T-helper 1 cell treated with Interleukin-12 subunit alpha and Interleukin-12 subunit beta and Interleukin-4 antibody, amounts not matched to agents 30 μg/mL and 1 μg/mL, for 36 hours (primary cell): ENCODE data around the gene CFTR.

Experiments
- H3K27ac Mint-ChIP-seq: one replicate; pipeline ENCODE4 v1.8.0; 2021; ENCODE audit warnings: mild to moderate bottlenecking, mixed read lengths
- H3K27me3 Mint-ChIP-seq: one replicate; pipeline ENCODE4 v1.8.0; 2021; ENCODE audit warnings: low read depth, mixed read lengths
- H3K36me3 Mint-ChIP-seq: one replicate; pipeline ENCODE4 v1.8.0; 2021; ENCODE audit warnings: low read depth, mixed read lengths
- H3K4me1 Mint-ChIP-seq: one replicate; pipeline ENCODE4 v1.8.0; 2021; ENCODE audit warnings: low read depth, mixed read lengths
- H3K4me3 Mint-ChIP-seq: one replicate; pipeline ENCODE4 v1.8.0; 2021; ENCODE audit warnings: mild to moderate bottlenecking, moderate library complexity, mixed read lengths
- H3K9me3 Mint-ChIP-seq: one replicate; pipeline ENCODE4 v1.8.0; 2021; ENCODE audit warnings: mixed read lengths

The CFTR gene

DNA sequence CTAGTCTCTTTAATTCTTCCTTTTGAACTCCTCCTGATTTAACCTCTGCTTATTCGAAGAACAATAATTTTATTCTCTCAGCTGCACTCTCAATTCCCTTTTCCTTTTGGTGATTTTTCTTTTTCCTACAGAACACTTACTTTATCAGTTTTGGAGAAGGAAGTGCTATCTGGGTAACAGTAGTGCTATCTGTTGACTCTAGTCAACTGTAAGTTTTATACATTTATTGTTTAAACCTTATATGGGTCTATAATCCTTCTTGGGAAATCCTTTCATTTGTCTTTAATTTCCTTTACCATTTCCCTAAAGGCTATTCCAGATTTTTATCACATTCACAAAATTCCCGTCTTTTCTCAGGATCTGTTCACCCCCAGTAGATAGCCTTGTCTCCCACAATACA lies 64.2 kb downstream of the CFTR start:
- H3K27me3 Mint-ChIP-seq = no peaks in the 10 kb centered on the region
- H3K36me3 Mint-ChIP-seq = no peaks in the 10 kb centered on the region
- no peak overlapping the region for H3K27ac Mint-ChIP-seq
- H3K9me3 Mint-ChIP-seq = no peaks in the 10 kb centered on the region
- H3K4me3 Mint-ChIP-seq = no peak overlapping the region
- no peaks in the 10 kb centered on the region for H3K4me1 Mint-ChIP-seq

DNA sequence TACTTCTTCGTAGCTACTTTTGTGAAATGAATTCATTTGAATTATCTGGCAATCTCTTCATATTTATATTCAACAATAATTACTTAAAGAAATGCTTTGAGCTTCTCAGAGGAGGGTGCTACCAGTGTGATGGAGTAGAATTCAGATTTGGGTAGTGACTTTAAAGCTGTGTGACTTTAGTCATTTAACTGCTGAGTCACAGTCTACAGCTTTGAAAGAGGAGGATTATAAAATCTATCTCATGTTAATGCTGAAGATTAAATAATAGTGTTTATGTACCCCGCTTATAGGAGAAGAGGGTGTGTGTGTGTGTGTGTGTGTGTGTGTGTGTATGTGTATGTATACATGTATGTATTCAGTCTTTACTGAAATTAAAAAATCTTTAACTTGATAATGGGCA lies 68.2 kb downstream of the CFTR start:
- Mint-ChIP-seq H3K36me3 (no peaks in the 10 kb centered on the region), H3K27me3 (no peaks in the 10 kb centered on the region), H3K27ac (no peak overlapping the region), H3K4me3 (no peak overlapping the region), H3K9me3 (no peaks in the 10 kb centered on the region), H3K4me1 (no peaks in the 10 kb centered on the region)

DNA sequence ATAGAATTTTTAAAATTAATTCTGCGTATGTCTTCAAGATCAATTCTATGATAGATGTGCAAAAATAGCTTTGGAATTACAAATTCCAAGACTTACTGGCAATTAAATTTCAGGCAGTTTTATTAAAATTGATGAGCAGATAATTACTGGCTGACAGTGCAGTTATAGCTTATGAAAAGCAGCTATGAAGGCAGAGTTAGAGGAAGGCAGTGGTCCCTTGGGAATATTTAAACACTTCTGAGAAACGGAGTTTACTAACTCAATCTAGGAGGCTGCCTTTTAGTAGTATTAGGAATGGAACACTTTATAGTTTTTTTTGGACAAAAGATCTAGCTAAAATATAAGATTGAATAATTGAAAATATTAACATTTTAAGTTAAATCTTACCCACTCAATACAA lies 70.8 kb downstream of the CFTR start:
- H3K9me3 Mint-ChIP-seq = no peaks in the 10 kb centered on the region
- H3K27ac Mint-ChIP-seq = no peak overlapping the region
- no peaks in the 10 kb centered on the region for H3K4me1 Mint-ChIP-seq
- no peaks in the 10 kb centered on the region for H3K36me3 Mint-ChIP-seq
- no peak overlapping the region for H3K4me3 Mint-ChIP-seq
- no peaks in the 10 kb centered on the region for H3K27me3 Mint-ChIP-seq

GRCh38 chr7:117552660-117553059 lies 72.8 kb downstream of the CFTR start:
- Mint-ChIP-seq H3K36me3 (no peaks in the 10 kb centered on the region), H3K4me1 (no peaks in the 10 kb centered on the region), H3K27ac (no peak overlapping the region), H3K9me3 (no peaks in the 10 kb centered on the region), H3K27me3 (no peaks in the 10 kb centered on the region), H3K4me3 (no peak overlapping the region)

- Mint-ChIP-seq H3K4me1 (no peaks in the 10 kb centered on the region), H3K27ac (no peak overlapping the region), H3K27me3 (no peaks in the 10 kb centered on the region)
Observed at GRCh38 chr7:117555260-117555659, 75.4 kb downstream of the CFTR start.

GRCh38 chr7:117559391-117559790 lies 79.6 kb downstream of the CFTR start:
- no peak overlapping the region for H3K4me3 Mint-ChIP-seq
- H3K9me3 Mint-ChIP-seq = no peaks in the 10 kb centered on the region
- no peaks in the 10 kb centered on the region for H3K4me1 Mint-ChIP-seq
- no peaks in the 10 kb centered on the region for H3K36me3 Mint-ChIP-seq
- H3K27ac Mint-ChIP-seq = no peak overlapping the region
- H3K27me3 Mint-ChIP-seq = no peaks in the 10 kb centered on the region

More at GRCh38 chr7:117555260-117555659, 75.4 kb downstream of the CFTR start:
- Mint-ChIP-seq H3K9me3 (no peaks in the 10 kb centered on the region), H3K36me3 (no peaks in the 10 kb centered on the region), H3K4me3 (no peak overlapping the region)

- H3K4me1 Mint-ChIP-seq = no peaks in the 10 kb centered on the region
- no peaks in the 10 kb centered on the region for H3K9me3 Mint-ChIP-seq
- H3K36me3 Mint-ChIP-seq = no peaks in the 10 kb centered on the region
- no peak overlapping the region for H3K4me3 Mint-ChIP-seq
- no peak overlapping the region for H3K27ac Mint-ChIP-seq
- H3K27me3 Mint-ChIP-seq = no peaks in the 10 kb centered on the region
Observed at GRCh38 chr7:117560030-117560429, 80.2 kb downstream of the CFTR start.

- no peaks in the 10 kb centered on the region for H3K36me3 Mint-ChIP-seq
- H3K4me3 Mint-ChIP-seq = no peak overlapping the region
- H3K27ac Mint-ChIP-seq = no peak overlapping the region
- H3K4me1 Mint-ChIP-seq = no peaks in the 10 kb centered on the region
- no peaks in the 10 kb centered on the region for H3K9me3 Mint-ChIP-seq
- H3K27me3 Mint-ChIP-seq = no peaks in the 10 kb centered on the region
Observed at GRCh38 chr7:117562759-117563158, 82.9 kb downstream of the CFTR start.

GRCh38 chr7:117564080-117564479 lies 84.3 kb downstream of the CFTR start:
- Mint-ChIP-seq H3K4me3 (no peak overlapping the region), H3K27me3 (no peaks in the 10 kb centered on the region), H3K36me3 (no peaks in the 10 kb centered on the region), H3K9me3 (no peaks in the 10 kb centered on the region), H3K27ac (no peak overlapping the region), H3K4me1 (no peaks in the 10 kb centered on the region)

DNA sequence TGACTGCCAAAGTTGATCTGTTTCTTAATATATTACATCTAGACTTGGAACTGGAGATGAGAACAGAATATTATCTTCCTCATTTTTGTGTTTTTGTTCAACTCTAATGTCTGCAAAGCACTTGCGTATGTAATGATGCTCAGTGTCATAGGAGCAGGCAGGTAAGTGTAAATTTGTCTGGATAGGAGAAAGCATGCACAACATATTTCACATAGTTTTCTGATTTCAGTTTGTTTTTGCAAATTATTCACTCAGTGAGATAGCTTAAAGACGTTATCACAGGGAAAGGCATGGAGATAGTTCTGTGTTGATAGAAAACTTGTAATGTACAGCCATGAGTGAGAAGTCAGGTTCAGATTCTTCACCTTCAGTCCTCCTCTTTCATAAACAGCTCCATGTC lies 84.8 kb downstream of the CFTR start:
- H3K36me3 Mint-ChIP-seq = no peaks in the 10 kb centered on the region
- H3K27me3 Mint-ChIP-seq = no peaks in the 10 kb centered on the region
- no peak overlapping the region for H3K4me3 Mint-ChIP-seq
- no peaks in the 10 kb centered on the region for H3K9me3 Mint-ChIP-seq
- no peak overlapping the region for H3K27ac Mint-ChIP-seq
- no peaks in the 10 kb centered on the region for H3K4me1 Mint-ChIP-seq

DNA sequence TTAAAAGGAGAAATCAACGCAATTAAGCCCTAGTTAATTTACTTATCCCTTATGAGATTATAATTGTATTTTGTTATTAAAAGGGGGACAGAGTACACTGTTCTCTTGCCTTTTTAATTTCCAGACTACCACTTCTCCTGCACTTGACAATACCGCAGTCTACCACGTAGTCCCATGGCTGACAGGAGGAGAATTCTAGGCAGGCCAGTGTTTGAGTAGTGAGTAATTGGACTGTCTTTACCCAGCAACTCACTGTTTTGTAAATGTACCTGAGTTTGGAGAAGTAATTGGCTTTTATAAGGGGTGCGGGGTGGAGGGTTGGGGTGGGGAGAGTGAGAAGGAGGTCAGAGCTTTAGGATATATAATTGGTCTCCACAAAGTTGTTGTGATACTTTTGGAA lies 85.4 kb downstream of the CFTR start:
- no peak overlapping the region for H3K4me3 Mint-ChIP-seq
- H3K4me1 Mint-ChIP-seq = no peaks in the 10 kb centered on the region
- H3K27me3 Mint-ChIP-seq = no peaks in the 10 kb centered on the region
- H3K9me3 Mint-ChIP-seq = no peaks in the 10 kb centered on the region
- H3K36me3 Mint-ChIP-seq = no peaks in the 10 kb centered on the region
- H3K27ac Mint-ChIP-seq = no peak overlapping the region

- H3K9me3 Mint-ChIP-seq = no peaks in the 10 kb centered on the region
- no peaks in the 10 kb centered on the region for H3K4me1 Mint-ChIP-seq
- no peak overlapping the region for H3K27ac Mint-ChIP-seq
- no peak overlapping the region for H3K4me3 Mint-ChIP-seq
- no peaks in the 10 kb centered on the region for H3K27me3 Mint-ChIP-seq
- no peaks in the 10 kb centered on the region for H3K36me3 Mint-ChIP-seq
Observed at GRCh38 chr7:117567781-117568180, 88.0 kb downstream of the CFTR start.

- no peaks in the 10 kb centered on the region for H3K9me3 Mint-ChIP-seq
- no peaks in the 10 kb centered on the region for H3K4me1 Mint-ChIP-seq
- no peaks in the 10 kb centered on the region for H3K27me3 Mint-ChIP-seq
- H3K27ac Mint-ChIP-seq = no peak overlapping the region
- H3K4me3 Mint-ChIP-seq = no peak overlapping the region
- no peaks in the 10 kb centered on the region for H3K36me3 Mint-ChIP-seq
Observed at GRCh38 chr7:117572856-117573620, 93.2 kb downstream of the CFTR start.

GRCh38 chr7:117581424-117581823 lies 101.6 kb downstream of the CFTR start:
- no peaks in the 10 kb centered on the region for H3K36me3 Mint-ChIP-seq
- no peaks in the 10 kb centered on the region for H3K4me1 Mint-ChIP-seq
- H3K4me3 Mint-ChIP-seq = no peak overlapping the region
- H3K27me3 Mint-ChIP-seq = no peaks in the 10 kb centered on the region
- H3K9me3 Mint-ChIP-seq = no peaks in the 10 kb centered on the region
- no peak overlapping the region for H3K27ac Mint-ChIP-seq

DNA sequence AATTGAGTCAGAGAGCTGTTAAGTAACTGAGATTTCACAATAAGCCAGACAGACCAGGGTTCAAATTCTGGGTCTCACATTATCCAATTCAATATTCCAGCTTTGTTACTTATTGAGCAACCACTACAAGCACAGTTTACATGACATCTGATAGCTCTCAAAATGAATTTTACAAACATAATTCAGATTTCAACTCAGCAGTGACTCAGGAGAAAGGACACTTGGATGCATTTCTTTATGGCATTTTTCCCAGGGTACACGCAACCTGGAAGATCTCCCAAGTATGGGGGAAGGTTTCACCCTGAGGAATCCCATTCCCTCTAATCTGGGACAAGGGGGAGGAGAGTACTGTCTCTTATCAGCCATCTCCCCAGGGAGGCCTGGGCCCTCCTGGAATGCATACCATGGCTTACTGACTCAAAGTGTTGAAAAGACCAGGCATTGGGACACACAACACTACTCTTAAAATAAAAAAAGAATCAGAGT lies 102.4 kb downstream of the CFTR start:
- no peak overlapping the region for H3K27ac Mint-ChIP-seq
- no peaks in the 10 kb centered on the region for H3K9me3 Mint-ChIP-seq

DNA sequence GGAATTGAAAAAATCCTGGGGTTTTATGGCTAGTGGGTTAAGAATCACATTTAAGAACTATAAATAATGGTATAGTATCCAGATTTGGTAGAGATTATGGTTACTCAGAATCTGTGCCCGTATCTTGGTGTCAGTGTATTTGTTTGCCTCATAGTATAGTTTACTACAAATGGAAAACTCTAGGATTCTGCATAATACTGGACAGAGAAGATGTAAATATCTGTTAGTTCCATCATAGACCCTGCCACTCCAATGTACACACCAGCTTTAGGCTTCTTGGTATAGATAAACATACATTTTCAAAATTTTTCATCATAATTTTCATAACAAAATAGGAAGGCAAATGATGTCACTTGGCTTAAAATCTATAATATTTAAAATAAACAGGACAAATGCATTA lies 108.1 kb downstream of the CFTR start:
- no peak overlapping the region for H3K27ac Mint-ChIP-seq
- H3K9me3 Mint-ChIP-seq = no peaks in the 10 kb centered on the region
- no peaks in the 10 kb centered on the region for H3K27me3 Mint-ChIP-seq
- H3K36me3 Mint-ChIP-seq = no peaks in the 10 kb centered on the region
- peaks cover 8% of the 10 kb centered on the region for H3K4me1 Mint-ChIP-seq
- no peak overlapping the region for H3K4me3 Mint-ChIP-seq

More for the DNA sequence above, 102.4 kb downstream of the CFTR start:
- Mint-ChIP-seq H3K4me1 (no peaks in the 10 kb centered on the region), H3K27me3 (no peaks in the 10 kb centered on the region), H3K36me3 (no peaks in the 10 kb centered on the region), H3K4me3 (no peak overlapping the region)
